ENCODE measurements around the gene VPS51.

Gene VPS51

GRCh38 chr11:65110354-65110861 is 14.4 kb downstream of the VPS51 start:
- in situ Hi-C loops (cut with MboI; ENCODE audit: low pct_unique_long_range_greater_than_20kb, low sequenced_read_pairs, unreplicated experiment) = no loop called here
- DNase-seq (ENCODE audit: low spot score) = peak; percentile 94
- peak; percentile 92 for TF ChIP-seq CTCF (IDR thresholded peaks at IDR 0.05; ENCODE audit: extremely low read depth, insufficient read depth, missing control alignments)

GRCh38 chr11:65111159-65111743 is 15.2 kb downstream of the VPS51 start:
- TF ChIP-seq CTCF (IDR thresholded peaks at IDR 0.05; ENCODE audit: extremely low read depth, insufficient read depth, missing control alignments) = no peak
- in situ Hi-C loops (cut with MboI; ENCODE audit: low pct_unique_long_range_greater_than_20kb, low sequenced_read_pairs, unreplicated experiment) = no loop called here

GRCh38 chr11:65111744-65112545 is 15.9 kb downstream of the VPS51 start, which contains the start of gene TM7SF2:
Gene TM7SF2 (plus strand): TSS chr11:65111872. CDS start chr11:65112016, 144 bp downstream.
- TF ChIP-seq CTCF (IDR thresholded peaks at IDR 0.05; ENCODE audit: extremely low read depth, insufficient read depth, missing control alignments) = no peak
- in situ Hi-C loops (cut with MboI; ENCODE audit: low pct_unique_long_range_greater_than_20kb, low sequenced_read_pairs, unreplicated experiment) = no loop called here
- DNase-seq (ENCODE audit: low spot score) = peak; percentile 99

More at GRCh38 chr11:65111159-65111743, 15.2 kb downstream of the VPS51 start:
- DNase-seq (ENCODE audit: low spot score) = no peak

- peak; percentile 81 for DNase-seq (ENCODE audit: low spot score)
- TF ChIP-seq CTCF (IDR thresholded peaks at IDR 0.05; ENCODE audit: extremely low read depth, insufficient read depth, missing control alignments) = peak; percentile 99
- in situ Hi-C loops (cut with MboI; ENCODE audit: low pct_unique_long_range_greater_than_20kb, low sequenced_read_pairs, unreplicated experiment) = no loop called here
Measured at GRCh38 chr11:65112546-65113360, 16.7 kb downstream of the VPS51 start.

GRCh38 chr11:65113361-65113756 is 17.3 kb downstream of the VPS51 start:
- in situ Hi-C loops (cut with MboI; ENCODE audit: low pct_unique_long_range_greater_than_20kb, low sequenced_read_pairs, unreplicated experiment) = no loop called here
- no peak for TF ChIP-seq CTCF (IDR thresholded peaks at IDR 0.05; ENCODE audit: extremely low read depth, insufficient read depth, missing control alignments)
- DNase-seq (ENCODE audit: low spot score) = no peak

GRCh38 chr11:65113839-65114238 is 17.8 kb downstream of the VPS51 start:
- no peak for TF ChIP-seq CTCF (IDR thresholded peaks at IDR 0.05; ENCODE audit: extremely low read depth, insufficient read depth, missing control alignments)
- in situ Hi-C loops (cut with MboI; ENCODE audit: low pct_unique_long_range_greater_than_20kb, low sequenced_read_pairs, unreplicated experiment) = no loop called here

More at GRCh38 chr11:65113839-65114238, 17.8 kb downstream of the VPS51 start:
- no peak for DNase-seq (ENCODE audit: low spot score)
